Small intestine (tissue), 7 donors: Measurements from ENCODE around the gene KLHL21. TPM values are rescaled to one million over a fixed set of nuclear protein-coding genes. Genes with fewer than 3 reads are reported as not detected.
A peak's percentile ranks its signal among the peaks of the same experiment; 100 is the strongest.
"Not testable (repeated sequence)": the region's sequence is repeated elsewhere in the genome, so short reads cannot be mapped to it uniquely, and the experiment has no call there.

Experiments
- DNase-seq, 2 donors: peaks; one replicate each; pipeline versions ENCODE4 v3.0.0 to v3.0.0-alpha.2; 2013
- FAIRE-seq: peaks from 2 replicates; lab custom pipeline; 2012; peaks lifted over from hg19 to GRCh38; lab: Jason Lieb, UNC
- H3K27ac ChIP-seq, 3 donors: one replicate each; pipeline ENCODE4 v1.5.1; 2013; ENCODE audit warnings: low read length in 2 of 3, mild to moderate bottlenecking in 2 of 3, control low read depth in 1 of 3, inconsistent platforms in 1 of 3, low read depth in 1 of 3, moderate library complexity in 1 of 3
- H3K27me3 ChIP-seq, 3 donors: one replicate each; pipeline ENCODE4 v1.6.1; 2013; ENCODE audit warnings: low read length in 3 of 3, inconsistent platforms in 1 of 3; ENCODE audit not compliant: control insufficient read depth in 3 of 3, insufficient read depth in 3 of 3
- H3K36me3 ChIP-seq, 3 donors: one replicate each; pipeline ENCODE4 v1.6.1; 2013; ENCODE audit warnings: low read length in 3 of 3, inconsistent platforms in 1 of 3, low read depth in 1 of 3, mild to moderate bottlenecking in 1 of 3, moderate library complexity in 1 of 3; ENCODE audit not compliant: control insufficient read depth in 3 of 3, insufficient read depth in 2 of 3
- H3K4me1 ChIP-seq, 3 donors: one replicate each; pipeline ENCODE4 v1.6.1; 2013; ENCODE audit warnings: low read length in 2 of 3, inconsistent platforms in 1 of 3, low read depth in 1 of 3, mild to moderate bottlenecking in 1 of 3, moderate library complexity in 1 of 3; ENCODE audit not compliant: control insufficient read depth in 3 of 3, insufficient read depth in 2 of 3
- H3K4me3 ChIP-seq, 3 donors: one replicate each; pipeline ENCODE4 v1.5.1; 2013; ENCODE audit warnings: low read length in 3 of 3, control low read depth in 1 of 3, inconsistent platforms in 1 of 3, low read depth in 1 of 3, mild to moderate bottlenecking in 1 of 3, moderate library complexity in 1 of 3
- H3K9me3 ChIP-seq, 2 donors: one replicate each; pipeline ENCODE4 v1.6.1; 2013; ENCODE audit warnings: low read depth in 1 of 2, low read length in 1 of 2; ENCODE audit not compliant: control insufficient read depth in 2 of 2, insufficient read depth in 1 of 2
- WGBS, 3 donors: extraction: QIAGEN DNeasy Blood & Tissue Kit; methylation state at CpG; one replicate each; pipeline ENCODE4 v1.1.7; 2013; 5-methylcytosine and 5-hydroxymethylcytosine counted together
- polyA plus RNA-seq, 4 donors: library from polyadenylated mRNA; stranded (reverse) in 3 of 4; unstranded in 1 of 4; fragments of 200-250 nt in 3 of 4; fragments of 120-200 nt in 1 of 4; gene quantifications; one replicate each; pipeline versions ENCODE4 v1.2.1 to v1.2.3, GENCODE V29; 2013
- donor health status: healthy with polysubstance abuse.
- donor health status: control.
- donor health status: control.
- donor health status: Bipolar disorder and iron deficiency.
- donor health status: healthy.

The KLHL21 gene
- polyA plus RNA-seq, 4 donors = 3.1 to 10.5 (median 6.4) TPM

DNA sequence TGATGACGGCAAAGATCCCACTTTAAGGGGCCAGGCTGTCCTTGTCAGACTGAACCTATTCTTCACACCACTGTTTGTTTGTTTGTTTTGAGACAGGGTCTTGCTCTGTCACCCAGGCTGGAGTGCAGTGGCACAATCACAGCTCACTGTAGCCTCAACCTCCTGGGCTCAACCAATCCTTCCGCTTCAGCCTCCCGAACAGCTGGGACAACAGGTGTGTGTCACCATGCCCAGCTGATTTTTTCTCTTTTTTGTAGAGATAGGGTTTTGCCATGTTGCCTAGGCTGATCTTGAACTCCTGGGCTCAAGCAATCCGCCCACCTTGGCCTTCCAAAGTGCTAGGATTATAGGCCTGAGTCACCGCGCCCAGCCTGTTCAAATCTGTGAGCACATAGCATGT is 34.1 kb upstream of the KLHL21 start:
- peaks cover 10 to 86% (median 10%) of the 10 kb centered on the region in 3 donors for H3K36me3 ChIP-seq
- not testable (repeated sequence) for FAIRE-seq, DNase-seq, H3K9me3 ChIP-seq, H3K27ac ChIP-seq, H3K27me3 ChIP-seq, H3K4me3 ChIP-seq, H3K4me1 ChIP-seq
- WGBS, 3 donors = 87 to 97% (median 94%) methylated on average over 6 of the region's 6 CpGs

DNA sequence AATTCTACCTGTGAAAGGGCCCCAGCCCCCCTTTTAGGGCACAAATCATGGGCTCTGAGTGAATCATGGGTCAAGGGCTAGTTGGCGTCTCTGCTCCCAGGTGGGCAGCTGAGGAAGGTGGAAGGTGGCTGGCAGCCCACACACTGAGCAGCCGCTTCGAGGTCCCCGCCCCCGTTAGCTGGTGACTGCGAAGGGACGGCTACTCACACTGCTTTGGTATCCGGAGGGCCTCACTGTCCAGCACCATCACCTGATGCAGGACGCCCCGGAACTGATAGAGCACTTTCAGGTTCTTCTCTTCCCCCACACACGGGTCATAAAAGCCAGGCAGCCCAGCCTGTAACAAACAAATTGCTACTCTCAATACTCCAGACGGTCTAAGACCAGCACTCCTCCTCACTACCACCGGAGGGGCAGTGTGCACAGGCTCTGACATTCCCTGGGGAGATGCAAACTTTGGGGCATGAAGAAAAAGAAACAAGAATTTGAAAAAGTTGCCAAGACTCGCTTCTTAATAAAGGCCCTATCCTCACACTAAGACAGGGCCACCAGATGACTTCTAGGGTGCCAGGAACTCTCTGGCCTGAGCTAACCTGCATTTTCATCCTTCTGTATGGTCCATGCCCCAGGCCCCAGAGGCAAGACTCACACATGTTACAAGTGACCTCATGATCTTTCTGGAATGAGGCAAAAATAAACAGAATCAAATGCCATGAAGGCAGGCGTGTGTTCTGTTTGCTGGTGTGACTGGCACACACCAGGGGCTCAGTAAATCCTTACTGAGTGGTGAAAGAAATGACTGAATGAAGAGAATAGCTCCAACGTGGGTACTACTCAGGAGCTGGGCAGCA is 33.5 kb upstream of the KLHL21 start:
- no peak for DNase-seq
- H3K4me3 ChIP-seq = no peak overlapping the region
- H3K27ac ChIP-seq = no peak overlapping the region
- H3K36me3 ChIP-seq = peaks cover 10 to 88% (median 11%) of the 10 kb centered on the region in 3 donors
- FAIRE-seq = no peak
- no peaks in the 10 kb centered on the region for H3K27me3 ChIP-seq
- H3K4me1 ChIP-seq = no peaks in the 10 kb centered on the region
- 82 to 89% (median 88%) methylated on average over 16 of the region's 16 CpGs for WGBS, 3 donors
- no peaks in the 10 kb centered on the region for H3K9me3 ChIP-seq

DNA sequence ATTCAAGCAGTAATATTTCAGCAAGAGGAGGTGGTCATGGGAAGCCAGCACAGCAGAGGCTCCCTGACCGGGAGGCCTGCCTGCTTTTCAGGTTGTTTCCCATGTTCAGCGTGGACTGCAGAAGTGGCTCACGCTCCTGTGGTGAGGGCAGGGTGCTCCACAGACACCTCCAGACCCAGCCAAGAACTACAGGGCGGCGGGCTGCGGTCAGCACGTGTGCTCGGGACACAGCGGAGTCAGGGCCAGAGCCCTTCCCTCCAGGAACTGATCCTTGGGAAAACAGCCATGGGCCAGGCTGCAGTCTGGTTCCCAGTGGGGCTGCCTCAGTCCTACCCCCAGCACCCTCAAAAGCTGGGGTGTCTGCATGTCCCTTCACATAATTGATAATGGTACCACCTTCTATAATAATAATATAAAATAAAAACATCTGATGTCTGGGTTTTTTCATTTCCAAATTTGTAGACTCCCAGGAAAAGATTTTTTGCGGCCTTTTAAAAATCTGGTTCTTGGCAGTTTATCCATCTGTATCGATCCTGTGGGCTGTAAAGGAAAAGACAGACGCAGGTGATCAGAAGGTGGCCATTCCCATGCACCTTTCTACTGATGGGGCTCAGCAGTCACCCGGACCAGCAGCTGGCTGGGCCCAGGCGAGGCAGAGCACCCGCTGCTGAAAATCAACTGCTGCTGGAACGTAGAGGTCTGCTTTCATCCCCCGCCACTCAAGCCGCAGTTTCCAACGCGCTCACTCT is 32.7 kb upstream of the KLHL21 start:
- WGBS, 3 donors = 88 to 94% (median 91%) methylated on average over 20 of the region's 20 CpGs

DNA sequence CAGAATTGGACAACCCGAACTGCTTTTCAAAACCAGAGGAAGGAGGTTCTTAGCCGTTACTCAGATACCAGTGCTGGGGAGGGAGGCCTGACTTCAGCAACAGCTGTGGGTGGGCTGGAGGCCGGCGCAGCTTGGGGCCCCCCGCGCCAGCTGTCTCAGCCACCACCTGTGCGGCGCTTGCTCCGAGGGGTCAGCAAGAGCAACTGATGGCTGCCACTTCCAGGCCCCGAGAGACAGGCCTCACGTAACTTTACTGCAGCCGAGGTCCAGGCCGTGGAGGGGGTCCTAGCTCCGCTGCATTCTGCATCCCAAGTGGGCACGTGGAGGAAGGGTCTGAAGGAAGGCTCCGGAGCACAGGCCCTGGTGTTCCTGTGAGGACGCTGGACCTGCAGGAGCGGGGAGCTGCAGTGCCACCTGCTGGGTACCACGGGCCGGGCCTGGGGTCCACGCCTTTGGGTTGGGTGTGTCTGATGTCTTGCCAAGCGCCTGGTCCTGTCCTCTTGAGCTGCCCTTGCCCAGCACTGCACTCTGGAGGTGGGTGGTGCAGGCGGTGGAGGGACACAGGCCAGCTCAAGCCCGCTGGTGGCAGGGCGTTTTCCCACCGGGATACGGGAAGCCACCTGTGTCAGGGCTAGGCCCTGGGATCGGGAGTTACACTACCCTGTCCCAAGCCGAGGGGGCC is 31.8 kb upstream of the KLHL21 start:
- H3K4me3 ChIP-seq = no peak overlapping the region
- peaks cover 9 to 92% (median 12%) of the 10 kb centered on the region in 3 donors for H3K36me3 ChIP-seq
- DNase-seq (peak; percentile 65 to 68), FAIRE-seq (no peak)
- no peak overlapping the region for H3K27ac ChIP-seq
- WGBS, 3 donors = 55 to 69% (median 66%) methylated on average over 28 to 29 of the region's 29 CpGs
- H3K27me3 ChIP-seq = no peaks in the 10 kb centered on the region
- H3K4me1 ChIP-seq = no peaks in the 10 kb centered on the region
- H3K9me3 ChIP-seq = no peaks in the 10 kb centered on the region

More for the DNA sequence above, 32.7 kb upstream of the KLHL21 start:
- no peak overlapping the region for H3K27ac ChIP-seq
- no peaks in the 10 kb centered on the region for H3K4me1 ChIP-seq
- no peaks in the 10 kb centered on the region for H3K9me3 ChIP-seq
- FAIRE-seq (no peak), DNase-seq (no peak)
- peaks cover 10 to 92% (median 12%) of the 10 kb centered on the region in 3 donors for H3K36me3 ChIP-seq
- no peaks in the 10 kb centered on the region for H3K27me3 ChIP-seq
- no peak overlapping the region for H3K4me3 ChIP-seq

DNA sequence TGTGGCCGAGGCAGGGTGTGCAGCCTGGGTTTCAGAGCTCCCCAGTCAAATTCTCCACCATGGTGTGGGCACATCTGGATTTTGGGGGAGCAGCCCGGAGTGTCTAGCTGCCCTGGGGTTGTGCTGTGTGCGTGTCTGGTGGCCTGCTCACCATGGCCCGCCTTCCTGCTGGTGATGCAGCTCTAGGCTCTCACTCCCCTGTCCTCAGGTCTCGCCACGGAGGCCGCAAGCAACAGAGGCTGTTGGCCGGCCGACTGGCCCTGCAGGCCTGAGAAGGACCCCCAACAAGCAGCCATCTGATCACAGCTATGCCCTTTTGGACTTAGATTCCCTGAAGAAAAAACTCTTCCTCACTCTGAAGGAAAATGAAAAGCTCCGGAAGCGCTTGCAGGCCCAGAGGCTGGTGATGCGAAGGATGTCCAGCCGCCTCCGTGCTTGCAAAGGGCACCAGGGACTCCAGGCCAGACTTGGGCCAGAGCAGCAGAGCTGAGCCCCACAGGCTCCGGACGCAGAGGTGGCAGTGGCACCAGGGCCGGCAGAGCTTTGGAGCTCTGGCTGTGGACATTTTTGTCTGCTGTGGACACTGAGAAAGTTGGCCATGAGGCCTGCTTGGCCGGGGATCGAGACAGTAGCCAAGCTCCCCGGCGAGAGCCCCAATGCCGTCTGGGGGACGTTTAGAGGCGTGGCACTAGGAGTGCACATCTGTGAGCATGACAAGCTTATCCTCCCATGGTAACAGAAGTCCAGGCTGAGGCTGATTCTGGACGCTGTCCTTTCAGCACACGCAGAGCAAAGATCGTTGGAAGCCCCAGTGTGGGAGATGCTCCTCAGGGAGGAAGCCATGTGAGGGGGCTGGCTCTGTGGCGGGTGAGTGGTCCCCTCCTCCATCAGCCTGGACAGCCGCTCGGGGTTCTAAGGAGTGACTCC is 30.2 kb upstream of the KLHL21 start:
- Histone ChIP-seq H3K36me3 (peaks cover 9 to 92% (median 10%) of the 10 kb centered on the region in 3 donors), H3K9me3 (no peaks in the 10 kb centered on the region), H3K27me3 (no peaks in the 10 kb centered on the region), H3K4me1 (no peaks in the 10 kb centered on the region), H3K27ac (no peak overlapping the region), H3K4me3 (no peak overlapping the region)
- FAIRE-seq = no peak
- 89 to 94% (median 91%) methylated on average over 29 to 30 of the region's 30 CpGs for WGBS, 3 donors
- no peak for DNase-seq

DNA sequence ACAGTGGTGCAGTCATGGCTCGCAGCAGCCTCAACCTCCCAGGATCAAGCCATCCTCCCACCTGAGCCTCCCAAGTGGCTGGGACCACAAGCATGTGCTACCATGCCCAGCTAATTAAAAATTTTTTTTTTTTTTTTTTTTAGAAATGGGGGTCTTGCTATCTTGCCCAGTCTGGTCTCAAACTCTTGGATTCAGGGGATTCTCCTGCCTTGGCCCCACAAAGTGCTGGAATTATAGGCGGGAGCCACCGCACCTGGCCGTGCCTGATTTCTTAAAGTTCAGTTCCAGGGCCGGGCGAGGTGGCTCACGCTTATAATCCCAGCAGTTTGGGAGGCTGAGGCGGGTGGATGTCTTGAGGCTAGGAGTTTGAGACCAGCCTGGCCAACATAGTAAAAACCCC is 28.4 kb upstream of the KLHL21 start:
- WGBS, 3 donors = 97 to 98% (median 97%) methylated on average over 8 of the region's 8 CpGs
- peaks cover 5 to 84% (median 8%) of the 10 kb centered on the region in 3 donors for H3K36me3 ChIP-seq

DNA sequence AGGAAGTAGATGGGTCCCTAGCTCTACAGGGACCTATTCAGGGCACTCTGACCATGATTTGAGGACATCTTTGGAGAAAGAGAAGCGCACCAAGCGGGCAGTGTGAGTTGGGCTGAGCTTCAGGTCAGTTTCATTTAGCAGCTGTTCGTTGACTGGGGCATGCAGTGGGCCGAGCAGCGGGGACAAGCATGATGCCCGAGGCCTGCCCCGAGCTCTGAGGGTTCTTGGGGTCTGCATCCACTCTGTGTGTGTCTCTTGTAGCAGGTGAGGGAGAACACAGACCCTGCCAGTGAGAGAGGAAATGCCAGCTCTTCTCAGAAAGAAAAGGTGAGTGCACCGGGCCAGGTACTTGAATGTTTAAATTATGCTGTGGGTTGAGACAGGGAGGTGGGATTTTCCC is 27.4 kb upstream of the KLHL21 start:
- FAIRE-seq = no peak

More for the DNA sequence above, 28.4 kb upstream of the KLHL21 start:
- H3K27ac ChIP-seq = no peak overlapping the region
- no peak overlapping the region for H3K4me3 ChIP-seq
- peaks cover 0 to 3% (median 0%) of the 10 kb centered on the region in 3 donors for H3K4me1 ChIP-seq
- no peaks in the 10 kb centered on the region for H3K9me3 ChIP-seq
- H3K27me3 ChIP-seq = no peaks in the 10 kb centered on the region
- DNase-seq (no peak), FAIRE-seq (no peak)

More for the DNA sequence above, 27.4 kb upstream of the KLHL21 start:
- 93 to 94% (median 93%) methylated on average over 8 of the region's 8 CpGs for WGBS, 3 donors
- Histone ChIP-seq H3K4me3 (no peak overlapping the region), H3K27ac (no peak overlapping the region), H3K4me1 (peaks cover 0 to 3% (median 0%) of the 10 kb centered on the region in 3 donors), H3K36me3 (peaks cover 5 to 76% (median 6%) of the 10 kb centered on the region in 3 donors), H3K27me3 (no peaks in the 10 kb centered on the region), H3K9me3 (no peaks in the 10 kb centered on the region)
- DNase-seq = no peak
